HG03159 (cell line): ENCODE measurements around the gene DLG2.
A peak's percentile ranks its signal among the peaks of the same experiment; 100 is the strongest.
"Not testable (repeated sequence)": the region's sequence is repeated elsewhere in the genome, so short reads cannot be mapped to it uniquely, and the experiment has no call there.

Source experiments
- ATAC-seq: cut with Tn5 transposase; IDR thresholded peaks from one replicate; pipeline ENCODE4 v1.9.1; 2021; ENCODE audit warnings: mild to moderate bottlenecking, moderate library complexity; ENCODE audit not compliant: unreplicated experiment

The DLG2 gene

GRCh38 chr11:85627332-85627997, at the start of gene DLG2:
Gene DLG2, minus strand, starts transcription at chr11:85627344.
- peak; percentile 0 for ATAC-seq

GRCh38 chr11:85673393-85673792, 46.2 kb upstream of the DLG2 start:
- no peak for ATAC-seq

GRCh38 chr11:85672105-85672902, 45.2 kb upstream of the DLG2 start:
- ATAC-seq: no peak

- ATAC-seq: not testable (repeated sequence)
These were observed 44.0 kb upstream of the DLG2 start for GRCh38 chr11:85670949-85671663.

GRCh38 chr11:85668157-85668556, 41.0 kb upstream of the DLG2 start:
- ATAC-seq: no peak

GRCh38 chr11:85666687-85667086, 39.5 kb upstream of the DLG2 start:
- no peak for ATAC-seq

- ATAC-seq: no peak
These were observed 38.6 kb upstream of the DLG2 start for GRCh38 chr11:85665733-85666132.

- peak; percentile 90 for ATAC-seq
These were observed 37.7 kb upstream of the DLG2 start, which contains the start of gene CREBZF for GRCh38 chr11:85664615-85665481. Gene CREBZF, minus strand, starts transcription at chr11:85665129. Its CDS starts 254 bp downstream, at chr11:85664875.

GRCh38 chr11:85663753-85664614, 36.8 kb upstream of the DLG2 start:
- peak; percentile 77 for ATAC-seq

GRCh38 chr11:85663080-85663752, 36.1 kb upstream of the DLG2 start:
- no peak for ATAC-seq

GRCh38 chr11:85661972-85662664, 35.0 kb upstream of the DLG2 start:
- no peak for ATAC-seq

- no peak for ATAC-seq
These were observed 31.0 kb upstream of the DLG2 start for GRCh38 chr11:85658180-85658579.

GRCh38 chr11:85656777-85657176, 29.6 kb upstream of the DLG2 start:
- ATAC-seq: no peak

GRCh38 chr11:85654343-85654742, 27.2 kb upstream of the DLG2 start:
- not testable (repeated sequence) for ATAC-seq

GRCh38 chr11:85652786-85653447, 25.8 kb upstream of the DLG2 start:
- ATAC-seq: no peak

- ATAC-seq: no peak
These were observed 24.0 kb upstream of the DLG2 start for GRCh38 chr11:85651118-85651517.

GRCh38 chr11:85647604-85648299, 20.6 kb upstream of the DLG2 start, which contains the start of gene TMEM126A:
Gene TMEM126A, plus strand, starts transcription at chr11:85647967. Its CDS starts 2,289 bp downstream, at chr11:85650256.
- ATAC-seq: peak; percentile 99
